HEK293 (cell line): ENCODE measurements around the gene HHLA2.

Source experiments
- ZBTB48 ChIP-seq: fragments of 450-650 bp; formaldehyde crosslinking; IDR thresholded peaks from 2 replicates; pipeline ENCODE4 v1.5.1; 2016; ENCODE audit warnings: missing biosample characterization, missing genetic modification characterization
- ZFP37 ChIP-seq: fragments of 450-650 bp; formaldehyde crosslinking; IDR thresholded peaks from 2 replicates; pipeline ENCODE4 v1.5.1; 2016; ENCODE audit warnings: missing biosample characterization, missing genetic modification characterization
- ZNF350 ChIP-seq: fragments of 450-650 bp; formaldehyde crosslinking; IDR thresholded peaks from 2 replicates; pipeline ENCODE4 v1.5.0; 2017; ENCODE audit warnings: missing biosample characterization, mild to moderate bottlenecking, missing genetic modification characterization
- ZNF621 ChIP-seq: fragments of 450-650 bp; formaldehyde crosslinking; IDR thresholded peaks from 2 replicates; pipeline ENCODE4 v1.5.1; 2017; ENCODE audit warnings: missing biosample characterization, missing genetic modification characterization
- TF ChIP-seq, protein P1 (sequence below): fragments of 450-650 bp; formaldehyde crosslinking; IDR thresholded peaks from 2 replicates; pipeline ENCODE4 v1.5.1; 2016; ENCODE audit warnings: missing biosample characterization, missing genetic modification characterization
- TF ChIP-seq, protein P2 (sequence below): fragments of 450-650 bp; formaldehyde crosslinking; IDR thresholded peaks from 2 replicates; pipeline ENCODE4 v1.5.1; 2016; ENCODE audit warnings: missing biosample characterization, missing genetic modification characterization

DNA sequence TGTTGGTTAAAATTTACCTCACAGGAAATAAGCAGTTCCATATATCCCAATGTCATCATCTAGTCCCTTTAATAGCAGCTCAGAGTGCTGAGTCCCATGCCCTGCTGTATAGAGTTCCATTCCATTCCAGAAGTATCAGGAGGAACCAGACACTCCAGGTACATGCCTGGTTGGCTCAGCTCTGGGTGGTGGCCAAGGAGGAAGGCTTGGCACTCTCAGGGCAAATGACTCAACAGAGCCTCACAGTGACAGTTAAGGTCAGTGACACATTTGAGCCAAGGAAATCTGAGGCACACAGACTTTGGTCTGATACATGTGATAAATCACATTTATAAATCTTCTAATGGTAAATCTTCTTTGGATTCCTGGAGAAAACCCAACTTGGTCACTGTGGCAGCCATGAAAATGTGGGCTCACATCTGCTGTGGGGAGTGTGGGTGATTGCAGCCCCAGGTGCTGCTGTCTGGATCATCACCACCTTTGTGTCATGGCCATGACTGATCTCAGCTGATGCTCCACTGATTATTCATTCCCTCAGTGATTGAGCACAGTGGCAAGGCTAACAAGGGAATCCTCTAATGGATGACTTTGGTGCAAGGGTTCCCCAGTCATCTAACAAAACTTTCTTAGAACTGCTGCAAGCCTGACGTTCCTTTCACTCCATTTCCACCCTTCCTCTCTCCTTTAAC, 9.3 kb downstream of the HHLA2 start:
- no peak for TF ChIP-seq ZBTB48 (tag by site-specific recombination)
- TF ChIP-seq, protein P1, sequence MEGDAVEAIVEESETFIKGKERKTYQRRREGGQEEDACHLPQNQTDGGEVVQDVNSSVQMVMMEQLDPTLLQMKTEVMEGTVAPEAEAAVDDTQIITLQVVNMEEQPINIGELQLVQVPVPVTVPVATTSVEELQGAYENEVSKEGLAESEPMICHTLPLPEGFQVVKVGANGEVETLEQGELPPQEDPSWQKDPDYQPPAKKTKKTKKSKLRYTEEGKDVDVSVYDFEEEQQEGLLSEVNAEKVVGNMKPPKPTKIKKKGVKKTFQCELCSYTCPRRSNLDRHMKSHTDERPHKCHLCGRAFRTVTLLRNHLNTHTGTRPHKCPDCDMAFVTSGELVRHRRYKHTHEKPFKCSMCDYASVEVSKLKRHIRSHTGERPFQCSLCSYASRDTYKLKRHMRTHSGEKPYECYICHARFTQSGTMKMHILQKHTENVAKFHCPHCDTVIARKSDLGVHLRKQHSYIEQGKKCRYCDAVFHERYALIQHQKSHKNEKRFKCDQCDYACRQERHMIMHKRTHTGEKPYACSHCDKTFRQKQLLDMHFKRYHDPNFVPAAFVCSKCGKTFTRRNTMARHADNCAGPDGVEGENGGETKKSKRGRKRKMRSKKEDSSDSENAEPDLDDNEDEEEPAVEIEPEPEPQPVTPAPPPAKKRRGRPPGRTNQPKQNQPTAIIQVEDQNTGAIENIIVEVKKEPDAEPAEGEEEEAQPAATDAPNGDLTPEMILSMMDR = no peak
- no peak for TF ChIP-seq ZFP37 (tag by site-specific recombination)
- TF ChIP-seq, protein P2, sequence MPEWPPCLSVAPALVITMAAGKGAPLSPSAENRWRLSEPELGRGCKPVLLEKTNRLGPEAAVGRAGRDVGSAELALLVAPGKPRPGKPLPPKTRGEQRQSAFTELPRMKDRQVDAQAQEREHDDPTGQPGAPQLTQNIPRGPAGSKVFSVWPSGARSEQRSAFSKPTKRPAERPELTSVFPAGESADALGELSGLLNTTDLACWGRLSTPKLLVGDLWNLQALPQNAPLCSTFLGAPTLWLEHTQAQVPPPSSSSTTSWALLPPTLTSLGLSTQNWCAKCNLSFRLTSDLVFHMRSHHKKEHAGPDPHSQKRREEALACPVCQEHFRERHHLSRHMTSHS (tag by site-specific recombination) = no peak
- no peak for TF ChIP-seq ZNF350 (tag by site-specific recombination)
- TF ChIP-seq ZNF621 (tag by site-specific recombination) = no peak
